Fibroblast of lung (primary cell): ENCODE data around the gene BAZ2B.

Experiments used
- EZH2 ChIP-seq: IDR thresholded peaks from 2 replicates; pipeline ENCODE4 v1.5.1; 2012; ENCODE audit warnings: low read length, control low read depth, mild to moderate bottlenecking; ENCODE audit errors: missing control alignments
- TF ChIP-seq, protein P1 (sequence below), 2 donors: IDR thresholded peaks in 1 of 2; conservative IDR thresholded peaks in 1 of 2; 1 replicate in 1 of 2; 2 replicates in 1 of 2; pipeline ENCODE4 v1.5.1; 2011 to 2012; ENCODE audit warnings: low read length in 2 of 2, control low read depth in 1 of 2, inconsistent platforms in 1 of 2, low read depth in 1 of 2, mild to moderate bottlenecking in 1 of 2

DNA sequence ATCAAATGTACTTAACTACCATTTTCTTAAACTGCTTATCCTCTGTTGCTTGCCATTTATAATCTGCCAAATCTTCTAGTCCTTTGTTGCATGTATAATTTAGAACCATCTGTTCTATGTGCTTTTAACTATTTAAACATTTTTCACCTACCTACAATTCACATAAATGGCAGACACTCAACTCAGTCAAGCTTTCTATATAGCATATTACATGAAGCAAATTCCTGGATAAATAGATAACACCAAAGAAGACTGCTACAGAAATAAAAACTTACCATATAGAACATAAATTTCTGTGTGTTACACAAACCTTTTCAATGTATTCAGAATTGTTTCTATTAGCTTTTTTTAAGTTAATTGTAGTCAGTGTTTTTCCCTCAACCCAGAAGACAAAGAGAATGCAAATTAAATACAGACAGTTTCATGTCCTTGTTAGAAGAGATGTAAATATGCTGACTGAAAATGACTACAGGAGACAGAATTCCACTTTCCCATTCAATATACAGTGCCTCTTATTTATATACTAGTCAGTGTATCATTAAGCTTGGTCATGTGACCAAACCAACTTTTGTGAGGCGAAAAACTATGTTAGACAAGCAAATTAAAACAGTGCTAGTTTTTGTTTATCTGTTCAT, 2.6 kb downstream of the BAZ2B start:
- TF ChIP-seq, protein P1, sequence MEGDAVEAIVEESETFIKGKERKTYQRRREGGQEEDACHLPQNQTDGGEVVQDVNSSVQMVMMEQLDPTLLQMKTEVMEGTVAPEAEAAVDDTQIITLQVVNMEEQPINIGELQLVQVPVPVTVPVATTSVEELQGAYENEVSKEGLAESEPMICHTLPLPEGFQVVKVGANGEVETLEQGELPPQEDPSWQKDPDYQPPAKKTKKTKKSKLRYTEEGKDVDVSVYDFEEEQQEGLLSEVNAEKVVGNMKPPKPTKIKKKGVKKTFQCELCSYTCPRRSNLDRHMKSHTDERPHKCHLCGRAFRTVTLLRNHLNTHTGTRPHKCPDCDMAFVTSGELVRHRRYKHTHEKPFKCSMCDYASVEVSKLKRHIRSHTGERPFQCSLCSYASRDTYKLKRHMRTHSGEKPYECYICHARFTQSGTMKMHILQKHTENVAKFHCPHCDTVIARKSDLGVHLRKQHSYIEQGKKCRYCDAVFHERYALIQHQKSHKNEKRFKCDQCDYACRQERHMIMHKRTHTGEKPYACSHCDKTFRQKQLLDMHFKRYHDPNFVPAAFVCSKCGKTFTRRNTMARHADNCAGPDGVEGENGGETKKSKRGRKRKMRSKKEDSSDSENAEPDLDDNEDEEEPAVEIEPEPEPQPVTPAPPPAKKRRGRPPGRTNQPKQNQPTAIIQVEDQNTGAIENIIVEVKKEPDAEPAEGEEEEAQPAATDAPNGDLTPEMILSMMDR (conservative IDR thresholded peaks at IDR 0.05 in 1 of 2, IDR thresholded peaks at IDR 0.05 in 1 of 2; ENCODE audit: low read depth in 1 of 2, low read length in 2 of 2), result no peak
- TF ChIP-seq EZH2, result no peak
